Measurements from ENCODE around the gene TNIK. TPM values are rescaled to one million over a fixed set of nuclear protein-coding genes. Genes with fewer than 3 reads are reported as not detected.
"Not testable (repeated sequence)": the region's sequence is repeated elsewhere in the genome, so short reads cannot be mapped to it uniquely, and the experiment has no call there.

The TNIK gene
- polyA plus RNA-seq, 1 of the 3 experiments (the other 2 are of a cell fraction): 19.4 TPM

GRCh38 chr3:171369156-171369555 lies 91.0 kb downstream of the TNIK start:
- TF ChIP-seq ELF1 (IDR thresholded peaks at IDR 0.05) (no peak), NRF1 (IDR thresholded peaks at IDR 0.05; ENCODE audit: low read depth, low read length) (no peak), SMC3 (IDR thresholded peaks at IDR 0.05; ENCODE audit: low read depth, low read length) (no peak), MXI1 (IDR thresholded peaks at IDR 0.05; ENCODE audit: low read depth, low read length) (no peak), NFIC (IDR thresholded peaks at IDR 0.05; ENCODE audit: borderline replicate concordance) (no peak)
- TF ChIP-seq, protein P1, sequence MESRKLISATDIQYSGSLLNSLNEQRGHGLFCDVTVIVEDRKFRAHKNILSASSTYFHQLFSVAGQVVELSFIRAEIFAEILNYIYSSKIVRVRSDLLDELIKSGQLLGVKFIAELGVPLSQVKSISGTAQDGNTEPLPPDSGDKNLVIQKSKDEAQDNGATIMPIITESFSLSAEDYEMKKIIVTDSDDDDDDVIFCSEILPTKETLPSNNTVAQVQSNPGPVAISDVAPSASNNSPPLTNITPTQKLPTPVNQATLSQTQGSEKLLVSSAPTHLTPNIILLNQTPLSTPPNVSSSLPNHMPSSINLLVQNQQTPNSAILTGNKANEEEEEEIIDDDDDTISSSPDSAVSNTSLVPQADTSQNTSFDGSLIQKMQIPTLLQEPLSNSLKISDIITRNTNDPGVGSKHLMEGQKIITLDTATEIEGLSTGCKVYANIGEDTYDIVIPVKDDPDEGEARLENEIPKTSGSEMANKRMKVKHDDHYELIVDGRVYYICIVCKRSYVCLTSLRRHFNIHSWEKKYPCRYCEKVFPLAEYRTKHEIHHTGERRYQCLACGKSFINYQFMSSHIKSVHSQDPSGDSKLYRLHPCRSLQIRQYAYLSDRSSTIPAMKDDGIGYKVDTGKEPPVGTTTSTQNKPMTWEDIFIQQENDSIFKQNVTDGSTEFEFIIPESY (IDR thresholded peaks at IDR 0.05; ENCODE audit: borderline replicate concordance, low read depth): no peak

DNA sequence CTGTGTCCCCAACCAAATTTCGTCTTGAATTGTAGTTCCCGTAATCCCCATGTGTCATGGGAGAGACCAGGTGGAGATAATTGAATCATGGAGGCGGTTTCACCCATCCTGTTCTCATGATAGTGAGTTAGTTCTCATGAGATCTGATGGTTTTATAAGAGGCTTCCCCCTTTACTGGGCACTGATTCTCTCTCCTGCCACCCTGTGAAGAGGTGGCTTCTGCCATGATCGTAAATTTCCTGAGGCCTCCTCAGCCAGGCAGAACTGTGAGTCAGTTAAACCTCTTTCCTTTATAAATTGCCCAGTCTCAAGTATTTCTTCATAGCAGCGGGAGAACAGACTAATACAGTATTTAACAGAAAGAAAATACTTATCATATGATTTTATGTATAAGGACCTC lies 93.5 kb downstream of the TNIK start:
- H3K4me3 ChIP-seq (ENCODE audit: low read depth in 2 of 2, low read length in 1 of 2); H3K9ac ChIP-seq; H3K9me3 ChIP-seq; H4K20me1 ChIP-seq (ENCODE audit: insufficient read depth); H2AFZ ChIP-seq (ENCODE audit: low read depth); H3F3A ChIP-seq (replicated peaks; ENCODE audit: insufficient read depth); H3K27me3 ChIP-seq (ENCODE audit: insufficient read depth); H3K27ac ChIP-seq (ENCODE audit: low read depth in 2 of 2, low read length in 1 of 2); H3K9me2 ChIP-seq; POLR2A ChIA-PET; H3K4me2 ChIP-seq; DNase-seq: not testable (repeated sequence)
- 88% methylated on average over 5 of the region's 5 CpGs for WGBS (ENCODE audit: low lambda C conversion rate)
- Histone ChIP-seq H3K4me1 (ENCODE audit: control insufficient read depth in 1 of 2, insufficient read depth in 2 of 2, low read depth in 1 of 2, low read length in 1 of 2) (peaks cover 5 to 13% of the 10 kb centered on the region in 2 experiments; a peak in 3 of 4 replicates), H3K36me3 (replicated peaks in 1 of 2; ENCODE audit: control insufficient read depth in 1 of 2, insufficient read depth in 2 of 2, low read length in 1 of 2) (peaks cover 0 to 13% of the 10 kb centered on the region in 2 experiments), H3K79me2 (ENCODE audit: insufficient read depth) (peaks cover 48% of the 10 kb centered on the region)
- CTCF ChIA-PET: interaction anchor here (0.6 kb wide), 1 partner anchor 96 kb away, joined by 3 read pairs; no protein-coding TSS in a partner anchor

More at GRCh38 chr3:171369156-171369555, 91.0 kb downstream of the TNIK start:
- Histone ChIP-seq H3K9me3 (no peaks in the 10 kb centered on the region), H3F3A (replicated peaks; ENCODE audit: insufficient read depth) (peaks cover 11% of the 10 kb centered on the region), H2AFZ (ENCODE audit: low read depth) (no peak overlapping the region), H4K20me1 (ENCODE audit: insufficient read depth) (no peaks in the 10 kb centered on the region), H3K79me2 (ENCODE audit: insufficient read depth) (peaks cover 44% of the 10 kb centered on the region), H3K36me3 (replicated peaks in 1 of 2; ENCODE audit: control insufficient read depth in 1 of 2, insufficient read depth in 2 of 2, low read length in 1 of 2) (peaks cover 0 to 13% of the 10 kb centered on the region in 2 experiments), H3K9ac (no peak overlapping the region), H3K4me1 (ENCODE audit: control insufficient read depth in 1 of 2, insufficient read depth in 2 of 2, low read depth in 1 of 2, low read length in 1 of 2) (peaks cover 6 to 8% of the 10 kb centered on the region in 2 experiments; a peak in 3 of 4 replicates), H3K4me3 (ENCODE audit: low read depth in 2 of 2, low read length in 1 of 2) (no peak overlapping the region), H3K4me2 (no peak overlapping the region), H3K27me3 (ENCODE audit: insufficient read depth) (no peaks in the 10 kb centered on the region), H3K9me2 (no peaks in the 10 kb centered on the region), H3K27ac (ENCODE audit: low read depth in 2 of 2, low read length in 1 of 2) (no peak overlapping the region)
- WGBS (ENCODE audit: low lambda C conversion rate): 93% methylated on average over 1 of the region's 1 CpG
- POLR2A ChIA-PET: no interaction called here
- CTCF ChIA-PET: interaction anchor here (0.7 to 1.5 kb wide), 2 partner anchors 12 to 18 kb away, joined by 3 read pairs; no protein-coding TSS in a partner anchor
- DNase-seq: no peak

DNA sequence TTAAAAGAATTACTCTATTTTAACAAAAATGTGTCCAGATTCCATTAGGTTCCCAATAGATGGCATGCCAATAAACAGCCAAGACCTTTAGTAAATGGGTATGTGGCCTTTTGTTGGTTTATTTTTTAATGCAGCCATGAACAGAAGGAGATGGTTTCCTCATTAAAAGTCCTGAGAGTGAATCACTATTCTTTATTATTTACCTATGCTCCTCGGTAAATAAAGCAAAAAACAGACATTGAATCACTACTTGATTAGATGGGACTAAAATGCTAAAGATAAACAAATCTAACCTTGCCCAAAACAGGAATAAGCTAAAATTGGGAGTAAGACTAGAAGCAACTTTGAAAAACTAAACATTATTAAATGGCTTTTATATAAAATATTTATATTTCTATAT lies 94.2 kb downstream of the TNIK start:
- DNase-seq: no peak
- H3K27me3 ChIP-seq (ENCODE audit: insufficient read depth): no peaks in the 10 kb centered on the region
- no peaks in the 10 kb centered on the region for H3K9me3 ChIP-seq
- no peak for TF ChIP-seq USF1 (IDR thresholded peaks at IDR 0.05; ENCODE audit: borderline replicate concordance, low read depth)
- TF ChIP-seq, protein P2, sequence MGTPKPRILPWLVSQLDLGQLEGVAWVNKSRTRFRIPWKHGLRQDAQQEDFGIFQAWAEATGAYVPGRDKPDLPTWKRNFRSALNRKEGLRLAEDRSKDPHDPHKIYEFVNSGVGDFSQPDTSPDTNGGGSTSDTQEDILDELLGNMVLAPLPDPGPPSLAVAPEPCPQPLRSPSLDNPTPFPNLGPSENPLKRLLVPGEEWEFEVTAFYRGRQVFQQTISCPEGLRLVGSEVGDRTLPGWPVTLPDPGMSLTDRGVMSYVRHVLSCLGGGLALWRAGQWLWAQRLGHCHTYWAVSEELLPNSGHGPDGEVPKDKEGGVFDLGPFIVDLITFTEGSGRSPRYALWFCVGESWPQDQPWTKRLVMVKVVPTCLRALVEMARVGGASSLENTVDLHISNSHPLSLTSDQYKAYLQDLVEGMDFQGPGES (IDR thresholded peaks at IDR 0.05; ENCODE audit: low read depth, low read length): no peak
- TF ChIP-seq, protein P3, sequence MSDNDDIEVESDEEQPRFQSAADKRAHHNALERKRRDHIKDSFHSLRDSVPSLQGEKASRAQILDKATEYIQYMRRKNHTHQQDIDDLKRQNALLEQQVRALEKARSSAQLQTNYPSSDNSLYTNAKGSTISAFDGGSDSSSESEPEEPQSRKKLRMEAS (IDR thresholded peaks at IDR 0.05; ENCODE audit: low read depth): no peak
- TF ChIP-seq JUND (IDR thresholded peaks at IDR 0.05): no peak
- TF ChIP-seq FOXM1 (IDR thresholded peaks at IDR 0.05; ENCODE audit: low read depth): no peak
- H3K4me2 ChIP-seq: no peak overlapping the region
- ChIA-PET POLR2A (no interaction called here), CTCF (interaction anchor here (0.6 kb wide), 1 partner anchor 120 kb away, joined by 3 read pairs; no protein-coding TSS in a partner anchor)
- no peaks in the 10 kb centered on the region for H4K20me1 ChIP-seq (ENCODE audit: insufficient read depth)
- no peaks in the 10 kb centered on the region for H3F3A ChIP-seq (replicated peaks; ENCODE audit: insufficient read depth)
- no peak overlapping the region; a peak in 1 of 4 replicates for H3K27ac ChIP-seq (ENCODE audit: low read depth in 2 of 2, low read length in 1 of 2)
- H3K79me2 ChIP-seq (ENCODE audit: insufficient read depth): peaks cover 48% of the 10 kb centered on the region
- H3K4me1 ChIP-seq (ENCODE audit: control insufficient read depth in 1 of 2, insufficient read depth in 2 of 2, low read depth in 1 of 2, low read length in 1 of 2): peaks cover 5 to 13% of the 10 kb centered on the region in 2 experiments; a peak in 3 of 4 replicates
- H3K9ac ChIP-seq: no peak overlapping the region
- no peak overlapping the region for H3K4me3 ChIP-seq (ENCODE audit: low read depth in 2 of 2, low read length in 1 of 2)
- H3K9me2 ChIP-seq: no peaks in the 10 kb centered on the region
- 90% methylated on average over 1 of the region's 1 CpG for WGBS (ENCODE audit: low lambda C conversion rate)
- no peak overlapping the region for H2AFZ ChIP-seq (ENCODE audit: low read depth)
- H3K36me3 ChIP-seq (replicated peaks in 1 of 2; ENCODE audit: control insufficient read depth in 1 of 2, insufficient read depth in 2 of 2, low read length in 1 of 2): peaks cover 0 to 13% of the 10 kb centered on the region in 2 experiments
